Sigmoid colon (tissue), 3 donors: ENCODE results near the gene ORC4.

Source experiments
- POLR2A ChIP-seq, 2 donors: fragments of 450-650 bp; IDR thresholded peaks; one replicate each; pipeline ENCODE4 v1.6.1; 2016; ENCODE audit warnings: antibody characterized with exemption in 2 of 2, mild to moderate bottlenecking in 2 of 2, moderate library complexity in 2 of 2
- TF ChIP-seq, protein P1 (sequence below), 4 experiments: fragments of 450-650 bp in 3 of 4; fragments of 200-600 bp in 1 of 4; IDR thresholded peaks; one replicate each; pipeline ENCODE4 v1.5.1; 2016 to 2019; ENCODE audit warnings: antibody characterized with exemption in 4 of 4, mild to moderate bottlenecking in 3 of 4, moderate library complexity in 2 of 4

DNA sequence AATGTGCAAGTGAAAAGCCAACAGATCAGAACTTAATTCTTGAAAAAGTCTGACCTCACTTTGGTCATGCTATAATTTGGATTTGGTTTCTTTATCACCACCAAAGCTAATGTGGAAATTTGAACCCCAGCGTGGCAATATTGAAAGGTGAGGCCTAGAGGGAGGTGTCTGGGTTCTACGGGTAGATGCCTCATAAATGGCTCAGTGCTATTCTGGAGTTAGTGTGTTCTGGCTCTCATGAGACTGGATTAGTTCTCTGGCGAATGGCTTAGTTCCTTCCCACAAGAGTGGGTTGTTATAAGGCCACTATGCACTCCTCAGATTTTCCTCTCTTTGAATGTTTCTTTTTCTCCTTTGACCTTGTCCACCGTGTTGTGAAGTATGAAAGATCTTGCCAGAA lies 22.3 kb downstream of the ORC4 start:
- no peak for TF ChIP-seq POLR2A (IDR thresholded peaks at IDR 0.05)
- TF ChIP-seq, protein P1, sequence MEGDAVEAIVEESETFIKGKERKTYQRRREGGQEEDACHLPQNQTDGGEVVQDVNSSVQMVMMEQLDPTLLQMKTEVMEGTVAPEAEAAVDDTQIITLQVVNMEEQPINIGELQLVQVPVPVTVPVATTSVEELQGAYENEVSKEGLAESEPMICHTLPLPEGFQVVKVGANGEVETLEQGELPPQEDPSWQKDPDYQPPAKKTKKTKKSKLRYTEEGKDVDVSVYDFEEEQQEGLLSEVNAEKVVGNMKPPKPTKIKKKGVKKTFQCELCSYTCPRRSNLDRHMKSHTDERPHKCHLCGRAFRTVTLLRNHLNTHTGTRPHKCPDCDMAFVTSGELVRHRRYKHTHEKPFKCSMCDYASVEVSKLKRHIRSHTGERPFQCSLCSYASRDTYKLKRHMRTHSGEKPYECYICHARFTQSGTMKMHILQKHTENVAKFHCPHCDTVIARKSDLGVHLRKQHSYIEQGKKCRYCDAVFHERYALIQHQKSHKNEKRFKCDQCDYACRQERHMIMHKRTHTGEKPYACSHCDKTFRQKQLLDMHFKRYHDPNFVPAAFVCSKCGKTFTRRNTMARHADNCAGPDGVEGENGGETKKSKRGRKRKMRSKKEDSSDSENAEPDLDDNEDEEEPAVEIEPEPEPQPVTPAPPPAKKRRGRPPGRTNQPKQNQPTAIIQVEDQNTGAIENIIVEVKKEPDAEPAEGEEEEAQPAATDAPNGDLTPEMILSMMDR (IDR thresholded peaks at IDR 0.05) = no peak
